A549 (cell line): ENCODE results near the gene ZBTB16. TPM values are rescaled to one million over a fixed set of nuclear protein-coding genes. Genes with fewer than 3 reads are reported as not detected.

Experiments used
- ATAC-seq, 2 experiments: fragments of 200-7000 bp in 1 of 2; fragments of >200 bp in 1 of 2; cut with Nextera tagmentation in 1 of 2; cut with Tn5 transposase in 1 of 2; 3 replicates each; pipeline versions ENCODE4 v1.8.0 to v1.9.1; 2018 to 2020; ENCODE audit warnings: mild to moderate bottlenecking in 1 of 2, moderate library complexity in 1 of 2
- CTCF ChIA-PET: fragments of 300-600 bp; sonication (Branson Sonifier 250); formaldehyde crosslinking; extraction: SDS; loops from one replicate; lab custom pipeline; 2021; ENCODE audit warnings: antibody characterized with exemption, inconsistent platforms; lab: Yijun Ruan, JAX
- POLR2A ChIA-PET: fragments of 350-600 bp; formaldehyde crosslinking; extraction: SDS; loops from one replicate; lab custom pipeline; 2021; ENCODE audit warnings: antibody characterized with exemption, inconsistent platforms; lab: Yijun Ruan, JAX
- DNase-seq, 2 experiments: peaks; one replicate each; pipeline versions ENCODE4 v3.0.0 to v3.0.0-alpha.2; 2011 to 2016; ENCODE audit warnings: low read depth in 1 of 2, low spot score in 1 of 2
- FAIRE-seq: peaks from 2 replicates; lab custom pipeline; 2011; peaks lifted over from hg19 to GRCh38; lab: Jason Lieb, UNC
- H3K27ac ChIP-seq, 2 experiments: fragments of >200 bp; sonication (Bioruptor Twin); formaldehyde crosslinking; 3 replicates each; pipeline ENCODE4 v1.5.1; 2016 to 2017
- H3K4me1 ChIP-seq: fragments of >200 bp; sonication (Bioruptor Twin); formaldehyde crosslinking; 3 replicates; pipeline ENCODE4 v1.6.1; 2016
- H3K4me2 ChIP-seq: fragments of >200 bp; sonication (Bioruptor Twin); formaldehyde crosslinking; 3 replicates; pipeline ENCODE4 v1.6.1; 2016
- H3K4me3 ChIP-seq: fragments of >200 bp; sonication (Bioruptor Twin); formaldehyde crosslinking; 3 replicates; pipeline ENCODE4 v1.5.1; 2016
- H3K9me3 ChIP-seq: fragments of >200 bp; sonication (Bioruptor Twin); formaldehyde crosslinking; 3 replicates; pipeline ENCODE4 v1.6.1; 2016
- BHLHE40 ChIP-seq: IDR thresholded peaks from 2 replicates; pipeline ENCODE4 v1.6.1; 2012; ENCODE audit warnings: low read depth, low read length, inconsistent platforms
- CBX8 ChIP-seq: fragments of 200-600 bp; sonication (generic); IDR thresholded peaks from 2 replicates; pipeline ENCODE4 v1.6.1; 2016
- CEBPB ChIP-seq, 2 experiments: fragments of >200 bp in 1 of 2; sonication (Bioruptor Twin) in 1 of 2; formaldehyde crosslinking in 1 of 2; IDR thresholded peaks; 2 replicates each; pipeline ENCODE4 v1.6.1; 2012 to 2016
- FOSB ChIP-seq: fragments of 250-450 bp; sonication (Bioruptor Pico); IDR thresholded peaks from 2 replicates; pipeline ENCODE4 v1.5.0; 2020; ENCODE audit warnings: mild to moderate bottlenecking, moderate library complexity
- FOSL2 ChIP-seq, 2 experiments: fragments of 450-650 bp in 1 of 2; fragments of >200 bp in 1 of 2; sonication (Bioruptor Twin) in 1 of 2; formaldehyde crosslinking; IDR thresholded peaks; 2 replicates each; pipeline versions ENCODE4 v1.5.0 to v1.6.1; 2016 to 2020; ENCODE audit warnings: mild to moderate bottlenecking in 1 of 2, moderate library complexity in 1 of 2
- FOXS1 ChIP-seq: fragments of 250-450 bp; sonication (Bioruptor Pico); IDR thresholded peaks from 2 replicates; pipeline ENCODE4 v1.5.0; 2020; ENCODE audit warnings: mild to moderate bottlenecking, moderate library complexity
- GATA3 ChIP-seq: IDR thresholded peaks from 2 replicates; pipeline ENCODE4 v1.6.1; 2012; ENCODE audit warnings: borderline replicate concordance
- HDAC2 ChIP-seq: fragments of 200-600 bp; sonication (generic); IDR thresholded peaks from 2 replicates; pipeline ENCODE4 v1.6.1; 2016
- HEYL ChIP-seq: fragments of 250-450 bp; sonication (Bioruptor Pico); IDR thresholded peaks from 2 replicates; pipeline ENCODE4 v1.8.0; 2021; ENCODE audit warnings: mild to moderate bottlenecking, moderate library complexity
- HOXB13 ChIP-seq: fragments of 250-450 bp; sonication (Bioruptor Pico); IDR thresholded peaks from 2 replicates; pipeline ENCODE4 v1.5.0; 2020; ENCODE audit warnings: low read depth, mild to moderate bottlenecking, moderate library complexity
- KDM1A ChIP-seq: fragments of 200-600 bp; sonication (generic); IDR thresholded peaks from 2 replicates; pipeline ENCODE4 v1.6.1; 2016; ENCODE audit warnings: low read depth, mild to moderate bottlenecking
- KDM5A ChIP-seq: fragments of 200-600 bp; sonication (generic); IDR thresholded peaks from 2 replicates; pipeline ENCODE4 v1.6.1; 2016; ENCODE audit warnings: antibody characterized with exemption, mild to moderate bottlenecking
- MAFK ChIP-seq: fragments of 450-650 bp; IDR thresholded peaks from 2 replicates; pipeline ENCODE4 v1.6.1; 2014; ENCODE audit not compliant: partially characterized antibody
- NPAS2 ChIP-seq: fragments of 250-450 bp; sonication (Bioruptor Pico); IDR thresholded peaks from 2 replicates; pipeline ENCODE4 v1.8.0; 2022; ENCODE audit warnings: mild to moderate bottlenecking, moderate library complexity, borderline replicate concordance
- NR3C1 ChIP-seq: fragments of >200 bp; sonication (Bioruptor Twin); formaldehyde crosslinking; IDR thresholded peaks from 3 replicates; pipeline ENCODE4 v1.6.1; 2017
- POLR2AphosphoS2 ChIP-seq: conservative IDR thresholded peaks from 2 replicates; pipeline ENCODE4 v1.6.1; 2012; ENCODE audit warnings: low read length, improper control_type of control experiment, inconsistent platforms
- RARB ChIP-seq: fragments of 250-450 bp; sonication (Bioruptor Pico); IDR thresholded peaks from 2 replicates; pipeline ENCODE4 v1.8.0; 2021; ENCODE audit warnings: mild to moderate bottlenecking, moderate library complexity
- REST ChIP-seq: fragments of 200-600 bp; sonication (generic); IDR thresholded peaks from 2 replicates; pipeline ENCODE4 v1.6.1; 2016; ENCODE audit warnings: antibody characterized with exemption, mild to moderate bottlenecking, moderate library complexity
- TFCP2L1 ChIP-seq: fragments of 250-450 bp; sonication (Bioruptor Pico); IDR thresholded peaks from 2 replicates; pipeline ENCODE4 v1.5.0; 2021; ENCODE audit warnings: mild to moderate bottlenecking
- ZFP36 ChIP-seq: fragments of 450-650 bp; IDR thresholded peaks from 2 replicates; pipeline ENCODE4 v1.6.1; 2014; ENCODE audit warnings: borderline replicate concordance; ENCODE audit not compliant: partially characterized antibody
- ZNF302 ChIP-seq: fragments of 250-450 bp; sonication (Bioruptor Pico); IDR thresholded peaks from 2 replicates; pipeline ENCODE4 v1.9.0; 2021; ENCODE audit warnings: inconsistent platforms, mild to moderate bottlenecking, moderate library complexity
- WGBS: methylation state at CpG from one replicate; pipeline ENCODE4 v1.1.6; 2017; ENCODE audit errors: missing lambda C conversion rate; 5-methylcytosine and 5-hydroxymethylcytosine counted together
- polyA plus RNA-seq, 4 experiments: library from polyadenylated mRNA; depleted of rRNA in 3 of 4; stranded (reverse); fragments of >200 nt; fragmentation: RNase III in 1 of 4; extraction: RNeasy Plus Mini Kit Qiagen cat#74134 plus additional on column Dnase treatment in 1 of 4; gene quantifications; 2 replicates in 3 of 4; 3 replicates in 1 of 4; pipeline ENCODE4 v1.2.3, GENCODE V29; 2011 to 2017
- TF ChIP-seq, protein P1 (sequence below): fragments of 250-450 bp; sonication (Bioruptor Pico); IDR thresholded peaks from 2 replicates; pipeline ENCODE4 v1.5.0; 2020; ENCODE audit warnings: low read depth, mild to moderate bottlenecking, moderate library complexity
- TF ChIP-seq, protein P2 (sequence below): fragments of 150-350 bp; IDR thresholded peaks from 2 replicates; pipeline ENCODE4 v1.6.1; 2014; ENCODE audit warnings: low read depth, mild to moderate bottlenecking, low read length
- TF ChIP-seq, protein P3 (sequence below): fragments of 450-650 bp; IDR thresholded peaks from 2 replicates; pipeline ENCODE4 v1.6.1; 2014; ENCODE audit warnings: antibody characterized with exemption

ZBTB16 gene
- polyA plus RNA-seq, 2 of the 4 experiments (the other 2 are of a cell fraction): not detected

GRCh38 chr11:114273071-114273470 lies 213.6 kb downstream of the ZBTB16 start:
- H3K4me2 ChIP-seq: no peak overlapping the region
- ChIA-PET CTCF (interaction anchor here (1.5 to 3.1 kb wide), 2 partner anchors 12 to 377 kb away, joined by 3 to 22 read pairs; no protein-coding TSS in a partner anchor), POLR2A (no interaction called here)
- H3K9me3 ChIP-seq: no peaks in the 10 kb centered on the region
- WGBS: 72% methylated on average over 3 of the region's 3 CpGs
- TF ChIP-seq HDAC2 (no peak), FOSL2 (IDR thresholded peaks at IDR 0.05) (no peak), FOSL2 (CRISPR knock-in tag; IDR thresholded peaks at IDR 0.05) (no peak), ZNF302 (no peak), FOXS1 (CRISPR knock-in tag) (no peak), HEYL (CRISPR knock-in tag) (no peak), GATA3 (no peak), TFCP2L1 (no peak), KDM1A (no peak), HOXB13 (CRISPR knock-in tag) (no peak), MAFK (no peak), POLR2AphosphoS2 (no peak), RARB (CRISPR knock-in tag) (no peak), FOSB (CRISPR knock-in tag) (no peak), NPAS2 (no peak)
- TF ChIP-seq, protein P1, sequence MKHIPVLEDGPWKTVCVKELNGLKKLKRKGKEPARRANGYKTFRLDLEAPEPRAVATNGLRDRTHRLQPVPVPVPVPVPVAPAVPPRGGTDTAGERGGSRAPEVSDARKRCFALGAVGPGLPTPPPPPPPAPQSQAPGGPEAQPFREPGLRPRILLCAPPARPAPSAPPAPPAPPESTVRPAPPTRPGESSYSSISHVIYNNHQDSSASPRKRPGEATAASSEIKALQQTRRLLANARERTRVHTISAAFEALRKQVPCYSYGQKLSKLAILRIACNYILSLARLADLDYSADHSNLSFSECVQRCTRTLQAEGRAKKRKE (CRISPR knock-in tag): no peak
- TF ChIP-seq, protein P2, sequence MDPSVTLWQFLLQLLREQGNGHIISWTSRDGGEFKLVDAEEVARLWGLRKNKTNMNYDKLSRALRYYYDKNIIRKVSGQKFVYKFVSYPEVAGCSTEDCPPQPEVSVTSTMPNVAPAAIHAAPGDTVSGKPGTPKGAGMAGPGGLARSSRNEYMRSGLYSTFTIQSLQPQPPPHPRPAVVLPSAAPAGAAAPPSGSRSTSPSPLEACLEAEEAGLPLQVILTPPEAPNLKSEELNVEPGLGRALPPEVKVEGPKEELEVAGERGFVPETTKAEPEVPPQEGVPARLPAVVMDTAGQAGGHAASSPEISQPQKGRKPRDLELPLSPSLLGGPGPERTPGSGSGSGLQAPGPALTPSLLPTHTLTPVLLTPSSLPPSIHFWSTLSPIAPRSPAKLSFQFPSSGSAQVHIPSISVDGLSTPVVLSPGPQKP: no peak
- no peaks in the 10 kb centered on the region for H3K4me1 ChIP-seq
- H3K27ac ChIP-seq: no peak overlapping the region
- ATAC-seq (no peak), DNase-seq (no peak), FAIRE-seq (no peak)
- no peak overlapping the region for H3K4me3 ChIP-seq

DNA sequence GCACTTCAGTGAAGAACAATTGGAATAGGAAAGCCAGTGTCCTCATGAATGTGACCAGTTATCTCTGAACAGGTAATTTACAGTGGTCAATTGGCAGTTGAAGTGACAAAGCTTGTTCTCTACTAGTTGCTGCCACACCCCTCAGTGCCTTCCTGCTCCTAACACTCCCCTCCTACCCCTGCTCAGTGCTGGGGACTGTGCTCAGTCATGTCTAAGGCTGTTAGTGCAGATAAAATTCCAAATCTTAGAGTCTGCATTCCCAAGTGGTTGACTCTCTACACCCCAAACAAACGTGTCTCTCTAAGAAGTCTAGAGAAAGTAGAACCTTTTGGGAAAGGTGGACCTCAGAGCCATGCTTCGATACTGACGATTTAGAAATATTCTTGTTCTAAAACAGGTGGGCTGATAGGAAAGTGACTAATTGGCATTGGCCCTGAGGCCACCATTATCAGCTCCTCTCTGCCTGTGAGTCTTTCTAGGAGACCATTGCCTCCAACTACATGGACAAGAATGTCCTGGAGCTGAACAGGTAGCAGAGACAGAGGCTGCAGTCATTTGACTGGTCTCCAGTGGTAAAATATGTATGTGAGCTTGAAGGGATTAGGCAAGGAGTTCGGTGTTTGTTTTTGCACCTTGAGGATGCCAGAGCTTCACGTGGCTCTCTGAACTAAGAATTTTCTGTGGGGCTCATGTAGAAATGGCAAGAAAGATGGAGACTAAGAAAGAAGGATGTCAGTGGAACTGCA lies 214.6 kb downstream of the ZBTB16 start:
- TF ChIP-seq ZFP36: no peak
- TF ChIP-seq REST: no peak
- no peak for TF ChIP-seq CBX8
- TF ChIP-seq, protein P3, sequence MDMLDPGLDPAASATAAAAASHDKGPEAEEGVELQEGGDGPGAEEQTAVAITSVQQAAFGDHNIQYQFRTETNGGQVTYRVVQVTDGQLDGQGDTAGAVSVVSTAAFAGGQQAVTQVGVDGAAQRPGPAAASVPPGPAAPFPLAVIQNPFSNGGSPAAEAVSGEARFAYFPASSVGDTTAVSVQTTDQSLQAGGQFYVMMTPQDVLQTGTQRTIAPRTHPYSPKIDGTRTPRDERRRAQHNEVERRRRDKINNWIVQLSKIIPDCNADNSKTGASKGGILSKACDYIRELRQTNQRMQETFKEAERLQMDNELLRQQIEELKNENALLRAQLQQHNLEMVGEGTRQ: no peak
- no peak for TF ChIP-seq CEBPB (IDR thresholded peaks at IDR 0.05)
- no peak for TF ChIP-seq HOXB13 (CRISPR knock-in tag)
- TF ChIP-seq BHLHE40: no peak
- no peak for TF ChIP-seq FOXS1 (CRISPR knock-in tag)
- no peak for TF ChIP-seq NR3C1
- no peak for TF ChIP-seq KDM5A
- POLR2A ChIA-PET: no interaction called here
- FAIRE-seq (no peak), DNase-seq (no peak), ATAC-seq (no peak)
- CTCF ChIA-PET: interaction anchor here (1.3 to 6.1 kb wide), 3 partner anchors 12 to 378 kb away, joined by 3 to 44 read pairs (median 3); no protein-coding TSS in a partner anchor
- Histone ChIP-seq H3K27ac (no peak overlapping the region), H3K4me1 (no peaks in the 10 kb centered on the region), H3K4me2 (no peak overlapping the region), H3K9me3 (no peaks in the 10 kb centered on the region), H3K4me3 (no peak overlapping the region)
- WGBS: 43% methylated on average over 5 of the region's 5 CpGs
